Measurements from ENCODE around the gene TMEM131L. TPM values are rescaled to one million over a fixed set of nuclear protein-coding genes. Genes with fewer than 3 reads are reported as not detected.
"Not testable (repeated sequence)": the region's sequence is repeated elsewhere in the genome, so short reads cannot be mapped to it uniquely, and the experiment has no call there.

Gene TMEM131L
- total RNA-seq, 3 donors from 2014 or later: 5.9 to 9.8 (median 6.7) TPM

GRCh38 chr4:153542834-153543233 lies 76.7 kb downstream of the TMEM131L start:
- no peak for ATAC-seq
- H3K4me1 ChIP-seq (ENCODE audit: low read depth): no peaks in the 10 kb centered on the region
- intact Hi-C loops (cut with DNase I, micrococcal nuclease): no loop called here
- H3K4me3 ChIP-seq: no peak overlapping the region
- no peaks in the 10 kb centered on the region for H3K36me3 ChIP-seq (ENCODE audit: low read depth)
- no peak for DNase-seq
- no peak for TF ChIP-seq CTCF (IDR thresholded peaks at IDR 0.05)
- H3K9me3 ChIP-seq: no peaks in the 10 kb centered on the region

GRCh38 chr4:153543351-153543750 lies 77.2 kb downstream of the TMEM131L start:
- Histone ChIP-seq H3K4me3 (no peak overlapping the region), H3K9me3 (no peaks in the 10 kb centered on the region), H3K36me3 (ENCODE audit: low read depth) (no peaks in the 10 kb centered on the region), H3K4me1 (ENCODE audit: low read depth) (no peaks in the 10 kb centered on the region)
- intact Hi-C loops (cut with DNase I, micrococcal nuclease): no loop called here
- TF ChIP-seq CTCF (IDR thresholded peaks at IDR 0.05): no peak
- no peak for DNase-seq
- ATAC-seq: no peak

- no peaks in the 10 kb centered on the region for H3K4me1 ChIP-seq (ENCODE audit: low read depth)
- intact Hi-C loops (cut with DNase I, micrococcal nuclease): no loop called here
- no peak overlapping the region for H3K4me3 ChIP-seq
- no peak for DNase-seq
- H3K36me3 ChIP-seq (ENCODE audit: low read depth): no peaks in the 10 kb centered on the region
- no peak for ATAC-seq
- TF ChIP-seq CTCF (IDR thresholded peaks at IDR 0.05): no peak
- H3K9me3 ChIP-seq: no peaks in the 10 kb centered on the region
Observed at GRCh38 chr4:153545822-153546221, 79.7 kb downstream of the TMEM131L start.

- H3K9me3 ChIP-seq: no peaks in the 10 kb centered on the region
- no peaks in the 10 kb centered on the region for H3K36me3 ChIP-seq (ENCODE audit: low read depth)
- intact Hi-C loops (cut with DNase I, micrococcal nuclease): no loop called here
- no peak for TF ChIP-seq CTCF (IDR thresholded peaks at IDR 0.05)
- no peak for ATAC-seq
- DNase-seq: no peak
- no peaks in the 10 kb centered on the region for H3K4me1 ChIP-seq (ENCODE audit: low read depth)
- H3K4me3 ChIP-seq: no peak overlapping the region
Observed at GRCh38 chr4:153546280-153546679, 80.1 kb downstream of the TMEM131L start.

- TF ChIP-seq CTCF (IDR thresholded peaks at IDR 0.05): no peak
- Histone ChIP-seq H3K4me1 (ENCODE audit: low read depth) (no peaks in the 10 kb centered on the region), H3K36me3 (ENCODE audit: low read depth) (no peaks in the 10 kb centered on the region), H3K9me3 (no peaks in the 10 kb centered on the region), H3K4me3 (no peak overlapping the region)
- DNase-seq: no peak
- no peak for ATAC-seq
- intact Hi-C loops (cut with DNase I, micrococcal nuclease): no loop called here
Observed at GRCh38 chr4:153547520-153547919, 81.4 kb downstream of the TMEM131L start.

- H3K4me1 ChIP-seq (ENCODE audit: low read depth); DNase-seq; H3K9me3 ChIP-seq; ATAC-seq; intact Hi-C loops (cut with DNase I, micrococcal nuclease); H3K36me3 ChIP-seq (ENCODE audit: low read depth); H3K4me3 ChIP-seq: not testable (repeated sequence)
Observed at GRCh38 chr4:153548907-153549306, 82.7 kb downstream of the TMEM131L start.

All from mucosa of descending colon (tissue), 3 donors.